C4-2B (cell line): Measurements from ENCODE around the gene EEF1G.
"Not testable (repeated sequence)": the region's sequence is repeated elsewhere in the genome, so short reads cannot be mapped to it uniquely, and the experiment has no call there.

ENCODE experiments used
- ZFX ChIP-seq: fragments of 450-650 bp; IDR thresholded peaks from 2 replicates; pipeline ENCODE4 v1.6.1; 2017
- TF ChIP-seq, protein P1 (sequence below): fragments of 450-650 bp; conservative IDR thresholded peaks from 2 replicates; pipeline ENCODE4 v1.5.1; 2017; ENCODE audit warnings: mild to moderate bottlenecking

DNA sequence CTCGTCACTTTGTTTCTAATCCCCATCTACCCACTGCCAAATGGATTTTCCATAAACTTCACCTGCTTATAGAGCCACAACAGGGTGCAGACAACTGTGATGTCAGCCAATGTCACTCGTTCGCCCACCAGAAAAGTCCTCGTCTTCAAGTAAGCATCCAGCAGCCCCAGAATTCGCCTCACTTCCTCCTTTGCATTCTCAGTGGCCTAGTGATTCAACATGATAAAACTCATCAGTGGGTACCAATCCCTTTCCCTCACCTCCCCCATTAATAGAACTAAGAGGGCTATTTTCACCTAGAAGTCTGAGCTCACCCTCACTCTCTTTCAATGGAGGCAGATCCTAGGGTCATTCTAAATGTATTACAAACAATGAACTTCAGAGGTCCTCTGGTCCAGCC, 2.8 kb downstream of the EEF1G start:
- TF ChIP-seq, protein P1, sequence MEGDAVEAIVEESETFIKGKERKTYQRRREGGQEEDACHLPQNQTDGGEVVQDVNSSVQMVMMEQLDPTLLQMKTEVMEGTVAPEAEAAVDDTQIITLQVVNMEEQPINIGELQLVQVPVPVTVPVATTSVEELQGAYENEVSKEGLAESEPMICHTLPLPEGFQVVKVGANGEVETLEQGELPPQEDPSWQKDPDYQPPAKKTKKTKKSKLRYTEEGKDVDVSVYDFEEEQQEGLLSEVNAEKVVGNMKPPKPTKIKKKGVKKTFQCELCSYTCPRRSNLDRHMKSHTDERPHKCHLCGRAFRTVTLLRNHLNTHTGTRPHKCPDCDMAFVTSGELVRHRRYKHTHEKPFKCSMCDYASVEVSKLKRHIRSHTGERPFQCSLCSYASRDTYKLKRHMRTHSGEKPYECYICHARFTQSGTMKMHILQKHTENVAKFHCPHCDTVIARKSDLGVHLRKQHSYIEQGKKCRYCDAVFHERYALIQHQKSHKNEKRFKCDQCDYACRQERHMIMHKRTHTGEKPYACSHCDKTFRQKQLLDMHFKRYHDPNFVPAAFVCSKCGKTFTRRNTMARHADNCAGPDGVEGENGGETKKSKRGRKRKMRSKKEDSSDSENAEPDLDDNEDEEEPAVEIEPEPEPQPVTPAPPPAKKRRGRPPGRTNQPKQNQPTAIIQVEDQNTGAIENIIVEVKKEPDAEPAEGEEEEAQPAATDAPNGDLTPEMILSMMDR: not testable (repeated sequence)
- TF ChIP-seq ZFX: not testable (repeated sequence)
